Ascending aorta (tissue), 2 donors: Measurements from ENCODE around the gene MXI1. TPM values are rescaled to one million over a fixed set of nuclear protein-coding genes. Genes with fewer than 3 reads are reported as not detected.
A peak's percentile ranks its signal among the peaks of the same experiment; 100 is the strongest.

Experiments
- DNase-seq, 2 donors: peaks; one replicate each; pipeline ENCODE4 v3.0.0-alpha.2; 2019; ENCODE audit warnings: low spot score in 2 of 2
- H3K27ac ChIP-seq, 2 donors: fragments of 200-600 bp; sonication (generic); one replicate each; pipeline ENCODE4 v1.5.1; 2016 to 2017; ENCODE audit warnings: mild to moderate bottlenecking in 1 of 2
- H3K27me3 ChIP-seq: fragments of 200-600 bp; sonication (generic); one replicate; pipeline ENCODE4 v1.5.1; 2017
- H3K36me3 ChIP-seq, 2 donors: fragments of 200-600 bp; sonication (generic); one replicate each; pipeline ENCODE4 v1.5.1; 2016
- H3K4me1 ChIP-seq, 2 donors: fragments of 200-600 bp; sonication (generic); one replicate each; pipeline ENCODE4 v1.5.1; 2016 to 2017; ENCODE audit warnings: mild to moderate bottlenecking in 1 of 2
- H3K4me3 ChIP-seq, 2 donors: fragments of 200-600 bp; sonication (generic); one replicate each; pipeline ENCODE4 v1.5.1; 2016 to 2017; ENCODE audit warnings: mild to moderate bottlenecking in 1 of 2
- H3K9me3 ChIP-seq, 2 donors: fragments of 200-600 bp; sonication (generic); one replicate each; pipeline ENCODE4 v1.5.1; 2016
- CTCF ChIP-seq, 3 experiments: fragments of 200-600 bp in 2 of 3; fragments of 450-650 bp in 1 of 3; sonication (generic) in 2 of 3; IDR thresholded peaks; one replicate each; pipeline ENCODE4 v1.5.1; 2016 to 2019; ENCODE audit warnings: antibody characterized with exemption in 3 of 3, mild to moderate bottlenecking in 1 of 3, moderate library complexity in 1 of 3
- intact Hi-C: fragments of 100-400 bp; cut with DNase I; formaldehyde crosslinking; loops from one replicate; pipeline ENCODE4 v1.15.1; 2023
- total RNA-seq: library from RNA; depleted of rRNA; stranded (reverse); fragments of >200 nt; gene quantifications from one replicate; pipeline ENCODE4 v1.1.0, GENCODE V29; 2016

Gene MXI1
- total RNA-seq, 1 donor from 2014 or later, result 95.0 TPM

GRCh38 chr10:110209454-110209925, 2.1 kb downstream of the MXI1 start:
- Histone ChIP-seq H3K27me3 (no peaks in the 10 kb centered on the region), H3K27ac (peak overlapping the region; percentile 97 to 99), H3K4me1 (peaks cover 3 to 20% of the 10 kb centered on the region in 2 donors), H3K4me3 (peak overlapping the region; percentile 74 to 93), H3K36me3 (no peaks in the 10 kb centered on the region), H3K9me3 (no peaks in the 10 kb centered on the region)
- DNase-seq, result peak in 1 of 2 donors; percentile 84
- TF ChIP-seq CTCF (IDR thresholded peaks at IDR 0.05), result no peak
- intact Hi-C loops, result loop anchor here (1.0 to 10.0 kb wide), 3 partner anchors 70 to 335 kb away; partner anchors contain the start of gene DUSP5

- peak in 1 of 3 experiments; percentile 2 for TF ChIP-seq CTCF (IDR thresholded peaks at IDR 0.05)
Measured at GRCh38 chr10:110209926-110210673, 2.7 kb downstream of the MXI1 start.

GRCh38 chr10:110210674-110211464, 3.5 kb downstream of the MXI1 start:
- intact Hi-C loops, result loop anchor here (1.0 to 5.0 kb wide), 4 partner anchors 10 to 356 kb away; partner anchors contain the start of gene SMC3
- no peaks in the 10 kb centered on the region for H3K36me3 ChIP-seq
- peaks cover 3 to 34% of the 10 kb centered on the region in 2 donors for H3K4me1 ChIP-seq
- no peaks in the 10 kb centered on the region for H3K27me3 ChIP-seq
- TF ChIP-seq CTCF (IDR thresholded peaks at IDR 0.05), result peak in 1 of 3 experiments; percentile 2
- peak overlapping the region; percentile 74 to 93 for H3K4me3 ChIP-seq
- no peaks in the 10 kb centered on the region for H3K9me3 ChIP-seq
- peak; percentile 89 to 98 for DNase-seq
- H3K27ac ChIP-seq, result peak overlapping the region; percentile 97 to 99

More at GRCh38 chr10:110209926-110210673, 2.7 kb downstream of the MXI1 start:
- Histone ChIP-seq H3K27ac (peak overlapping the region; percentile 97 to 99), H3K36me3 (no peaks in the 10 kb centered on the region), H3K27me3 (no peaks in the 10 kb centered on the region), H3K9me3 (no peaks in the 10 kb centered on the region), H3K4me3 (peak overlapping the region; percentile 74 to 93), H3K4me1 (peaks cover 3 to 26% of the 10 kb centered on the region in 2 donors)
- peak in 1 of 2 donors; percentile 83 for DNase-seq
- intact Hi-C loops, result loop anchor here (1.0 to 10.0 kb wide), 5 partner anchors 69 to 357 kb away; partner anchors contain the start of genes DUSP5 and SMC3

GRCh38 chr10:110211465-110211843, 4.0 kb downstream of the MXI1 start:
- no peak for DNase-seq
- Histone ChIP-seq H3K27ac (peak overlapping the region; percentile 97 to 99), H3K9me3 (no peaks in the 10 kb centered on the region), H3K36me3 (no peaks in the 10 kb centered on the region), H3K4me1 (peaks cover 3 to 38% of the 10 kb centered on the region in 2 donors), H3K27me3 (no peaks in the 10 kb centered on the region), H3K4me3 (peak overlapping the region; percentile 74 to 93)
- intact Hi-C loops, result loop anchor here (1.0 to 5.0 kb wide), 4 partner anchors 10 to 356 kb away; partner anchors contain the start of gene SMC3
- TF ChIP-seq CTCF (IDR thresholded peaks at IDR 0.05), result no peak
